HCT116 (cell line): ENCODE results near the gene C20orf96. TPM values are rescaled to one million over a fixed set of nuclear protein-coding genes. Genes with fewer than 3 reads are reported as not detected.

Source experiments
- ATAC-seq: fragments of 200-7000 bp; cut with Tn5 transposase; 2 replicates; pipeline ENCODE4 v1.9.1; 2020; ENCODE audit warnings: mild to moderate bottlenecking, moderate library complexity
- BruUV-seq: library from RNA; stranded (reverse); fragments of 400-500 nt; replicated peaks from 2 replicates; lab custom pipeline; 2021; lab: Mats Ljungman, UMichigan
- CTCF ChIA-PET: fragments of 300-600 bp; sonication (Branson Sonifier 250); formaldehyde crosslinking; loops from one replicate; lab custom pipeline; 2021; ENCODE audit warnings: antibody characterized with exemption; lab: Charles Lee
- POLR2A ChIA-PET: fragments of 300-600, 350-600 bp; sonication (Branson Sonifier 250); formaldehyde crosslinking; loops from one replicate; lab custom pipeline; 2021; ENCODE audit warnings: antibody characterized with exemption; lab: Charles Lee
- RAD21 ChIA-PET, 2 experiments: fragments of 300-600 bp; sonication (Branson Sonifier 250); formaldehyde crosslinking; loops; one replicate each; lab custom pipeline; 2023; ENCODE audit warnings: low total read pairs in 2 of 2; ENCODE audit not compliant: uncharacterized antibody in 2 of 2, unreplicated experiment in 2 of 2, low non-redundant PET in 1 of 2; lab: Charles Lee
- DNase-seq: peaks from one replicate; pipeline ENCODE4 v3.0.0-alpha.2; 2010; ENCODE audit warnings: low read depth, low spot score
- H2AFZ ChIP-seq: fragments of 200-600 bp; shearing (Covaris generic), sonication (generic); 2 replicates; pipeline ENCODE4 v1.6.1; 2017; ENCODE audit warnings: low read depth, mixed run types, mixed read lengths, antibody characterized with exemption, low read length; ENCODE audit not compliant: poor library complexity, severe bottlenecking
- H3K27ac ChIP-seq: 2 replicates; pipeline ENCODE4 v1.5.1; 2012; ENCODE audit warnings: low read depth, low read length
- H3K27me3 ChIP-seq: fragments of 200-600 bp; sonication (generic); 2 replicates; pipeline ENCODE4 v1.6.1; 2016; ENCODE audit warnings: mixed run types, low read length, mixed read lengths; ENCODE audit not compliant: insufficient read depth
- H3K36me3 ChIP-seq, 2 experiments: fragments of 200-500 bp in 1 of 2; fragments of 200-600 bp in 1 of 2; sonication (Bioruptor generic) in 1 of 2; sonication (generic) in 1 of 2; 2 replicates each; pipeline versions ENCODE4 v1.5.1 to v1.6.1; 2014 to 2016; ENCODE audit warnings: low read length in 2 of 2, inconsistent platforms in 1 of 2, mixed read lengths in 1 of 2, mixed run types in 1 of 2; ENCODE audit not compliant: insufficient read depth in 2 of 2, control insufficient read depth in 1 of 2
- H3K4me1 ChIP-seq, 2 experiments: fragments of 200-600 bp in 1 of 2; sonication (generic) in 1 of 2; 2 replicates each; pipeline versions ENCODE4 v1.5.1 to v1.6.1; 2012 to 2017; ENCODE audit warnings: low read length in 2 of 2, inconsistent platforms in 1 of 2, mild to moderate bottlenecking in 1 of 2, mixed read lengths in 1 of 2, mixed run types in 1 of 2, moderate library complexity in 1 of 2; ENCODE audit not compliant: insufficient read depth in 2 of 2, control insufficient read depth in 1 of 2
- H3K4me2 ChIP-seq: fragments of 200-600 bp; sonication (generic); 2 replicates; pipeline ENCODE4 v1.6.1; 2017; ENCODE audit warnings: mixed run types, low read length, mixed read lengths
- H3K4me3 ChIP-seq, 2 experiments: fragments of 200-600 bp in 1 of 2; sonication (generic) in 1 of 2; replicated peaks in 1 of 2; 2 replicates each; pipeline ENCODE4 v1.5.1; 2011 to 2016; ENCODE audit warnings: low read length in 2 of 2, control low read depth in 1 of 2, low read depth in 1 of 2, mild to moderate bottlenecking in 1 of 2, mixed read lengths in 1 of 2, mixed run types in 1 of 2
- H3K79me2 ChIP-seq: fragments of 200-600 bp; sonication (generic); 2 replicates; pipeline ENCODE4 v1.6.1; 2017; ENCODE audit warnings: mild to moderate bottlenecking, mixed run types, low read length, moderate library complexity, mixed read lengths; ENCODE audit not compliant: insufficient read depth
- H3K9ac ChIP-seq: fragments of 200-600 bp; sonication (generic); 2 replicates; pipeline ENCODE4 v1.6.1; 2016; ENCODE audit warnings: low read length, mixed read lengths
- H3K9me2 ChIP-seq: fragments of 200-600 bp; sonication (generic), shearing (Covaris generic); 2 replicates; pipeline ENCODE4 v1.6.1; 2017; ENCODE audit warnings: mixed run types, mild to moderate bottlenecking, moderate library complexity; ENCODE audit not compliant: insufficient read depth
- H3K9me3 ChIP-seq, 2 experiments: fragments of 200-500 bp in 1 of 2; fragments of 200-600 bp in 1 of 2; sonication (Bioruptor generic) in 1 of 2; sonication (generic) in 1 of 2; 2 replicates each; pipeline ENCODE4 v1.6.1; 2014 to 2017; ENCODE audit warnings: low read length in 2 of 2, mixed read lengths in 2 of 2, inconsistent platforms in 1 of 2, low read depth in 1 of 2, mild to moderate bottlenecking in 1 of 2, mixed run types in 1 of 2, moderate library complexity in 1 of 2; ENCODE audit not compliant: control insufficient read depth in 1 of 2, insufficient read depth in 1 of 2
- H4K20me1 ChIP-seq: fragments of 200-600 bp; sonication (generic), shearing (Covaris generic); 2 replicates; pipeline ENCODE4 v1.6.1; 2017; ENCODE audit warnings: mixed run types, mild to moderate bottlenecking, moderate library complexity; ENCODE audit not compliant: insufficient read depth
- CBX3 ChIP-seq: IDR thresholded peaks from 2 replicates; pipeline ENCODE4 v1.6.1; 2012; ENCODE audit warnings: low read depth
- CEBPB ChIP-seq: IDR thresholded peaks from 2 replicates; pipeline ENCODE4 v1.6.1; 2012; ENCODE audit warnings: low read depth
- EGR1 ChIP-seq: IDR thresholded peaks from 2 replicates; pipeline ENCODE4 v1.6.1; 2012; ENCODE audit warnings: low read depth
- EZH2 ChIP-seq: fragments of 200-600 bp; sonication (generic); IDR thresholded peaks from 2 replicates; pipeline ENCODE4 v1.6.1; 2017; ENCODE audit warnings: antibody characterized with exemption, mixed run types
- EZH2phosphoT487 ChIP-seq: fragments of 200-600 bp; IDR thresholded peaks from 2 replicates; pipeline ENCODE4 v1.6.1; 2018; ENCODE audit warnings: antibody characterized with exemption, borderline replicate concordance
- MAX ChIP-seq: IDR thresholded peaks from 2 replicates; pipeline ENCODE4 v1.6.1; 2012
- POLR2A ChIP-seq: IDR thresholded peaks from 2 replicates; pipeline ENCODE4 v1.7.0; 2011; ENCODE audit warnings: borderline replicate concordance; ENCODE audit not compliant: insufficient read depth, insufficient read length; ENCODE audit errors: extremely low read depth
- RAD21 ChIP-seq: IDR thresholded peaks from 2 replicates; pipeline ENCODE4 v1.6.1; 2012; ENCODE audit warnings: low read depth, mild to moderate bottlenecking
- TCF7L2 ChIP-seq: IDR thresholded peaks from 2 replicates; pipeline ENCODE4 v1.7.0; 2011; ENCODE audit warnings: borderline replicate concordance, inconsistent platforms; ENCODE audit not compliant: insufficient read depth, insufficient read length; ENCODE audit errors: extremely low read depth
- ZNF274 ChIP-seq: fragments of 200-500 bp; sonication (Bioruptor generic); IDR thresholded peaks from 2 replicates; pipeline ENCODE4 v1.6.1; 2014; ENCODE audit warnings: mild to moderate bottlenecking, low read depth, low read length, inconsistent platforms
- intact Hi-C: fragments of 100-400 bp; cut with micrococcal nuclease; formaldehyde crosslinking; loops from 2 replicates; pipeline ENCODE4 v1.10.0; 2022
- total RNA-seq: library from RNA; stranded (reverse); gene quantifications from one replicate; pipeline ENCODE4 v1.2.1, GENCODE V29; 2021; ENCODE audit not compliant: unreplicated experiment

C20orf96 gene
- total RNA-seq, 1 experiment from 2014 or later = 22.1 TPM

DNA sequence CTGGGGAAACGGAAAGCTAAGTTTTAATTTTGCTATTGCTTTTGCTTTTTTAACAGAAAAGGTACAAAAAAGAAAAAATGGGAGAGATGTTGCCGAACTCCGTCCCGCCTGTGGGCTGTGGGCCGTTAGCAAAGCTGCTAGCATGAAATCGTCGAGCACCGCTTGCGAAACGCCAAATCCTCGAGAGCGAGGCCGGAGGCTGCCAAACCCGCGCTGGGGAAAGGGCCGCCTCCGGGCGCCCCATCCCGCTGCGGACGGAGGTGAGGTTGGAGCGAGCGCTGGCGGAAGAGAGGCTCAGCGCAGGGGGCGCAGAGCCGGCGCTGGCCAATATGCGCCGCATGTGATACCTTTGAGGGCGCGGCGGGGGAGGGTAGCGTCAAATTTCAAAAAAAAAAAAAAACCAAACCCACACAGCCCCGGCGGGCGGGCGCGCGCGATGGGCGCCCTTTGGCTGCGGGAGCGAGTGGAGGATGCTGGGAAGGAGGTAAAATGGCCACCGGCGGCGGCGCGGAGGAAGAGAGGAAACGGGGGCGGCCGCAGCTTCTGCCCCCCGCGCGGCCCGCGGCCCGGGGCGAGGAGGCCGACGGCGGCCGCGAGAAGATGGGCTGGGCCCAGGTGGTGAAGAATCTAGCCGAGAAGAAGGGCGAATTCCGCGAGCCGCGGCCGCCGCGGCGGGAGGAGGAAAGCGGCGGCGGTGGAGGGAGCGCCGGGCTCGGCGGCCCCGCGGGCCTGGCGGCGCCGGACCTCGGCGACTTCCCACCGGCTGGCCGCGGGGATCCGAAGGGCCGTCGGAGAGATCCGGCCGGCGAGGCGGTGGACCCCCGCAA, 6.8 kb upstream of the C20orf96 start, which contains the start of gene ZCCHC3 (continued):
- TF ChIP-seq MAX = peak; percentile 92
- no peak for TF ChIP-seq POLR2A

GRCh38 chr20:295804-296203, 5.3 kb upstream of the C20orf96 start:
- no peak overlapping the region for H3K4me2 ChIP-seq
- TF ChIP-seq CEBPB (no peak), ZNF274 (no peak), TCF7L2 (no peak), MAX (no peak)
- DNase-seq (no peak), ATAC-seq (no peak)
- H3K27me3 ChIP-seq = no peaks in the 10 kb centered on the region
- POLR2A ChIA-PET = no interaction called here
- H3K4me3 ChIP-seq = no peak overlapping the region
- no peaks in the 10 kb centered on the region for H3K9me3 ChIP-seq
- intact Hi-C loops = no loop called here
- no peak overlapping the region for H3K9ac ChIP-seq
- H3K36me3 ChIP-seq = peaks cover 4 to 18% of the 10 kb centered on the region in 2 experiments; a peak in 3 of 4 replicates
- no peak overlapping the region for H2AFZ ChIP-seq
- H3K79me2 ChIP-seq = peaks cover 32% of the 10 kb centered on the region
- H3K4me1 ChIP-seq = peaks cover 22 to 46% of the 10 kb centered on the region in 2 experiments
- H3K27ac ChIP-seq = no peak overlapping the region
- RAD21 ChIA-PET = no interaction called here
- CTCF ChIA-PET = no interaction called here
- H4K20me1 ChIP-seq = peaks cover 3% of the 10 kb centered on the region; the same call in 1 of the 2 replicates
- H3K9me2 ChIP-seq = no peaks in the 10 kb centered on the region
- BruUV-seq = no TSS peak

- Histone ChIP-seq H4K20me1 (peaks cover 2% of the 10 kb centered on the region; the same call in 1 of the 2 replicates), H3K79me2 (peaks cover 25% of the 10 kb centered on the region), H3K4me3 (no peak overlapping the region), H3K27me3 (no peaks in the 10 kb centered on the region), H3K36me3 (peaks cover 0 to 6% of the 10 kb centered on the region in 2 experiments; a peak in 1 of 4 replicates), H3K9ac (no peak overlapping the region), H3K4me2 (no peak overlapping the region), H3K27ac (no peak overlapping the region), H2AFZ (no peak overlapping the region), H3K9me2 (no peaks in the 10 kb centered on the region), H3K9me3 (no peaks in the 10 kb centered on the region), H3K4me1 (peaks cover 18 to 44% of the 10 kb centered on the region in 2 experiments)
- DNase-seq = no peak
- ChIA-PET RAD21 (no interaction called here), POLR2A (no interaction called here), CTCF (no interaction called here)
- ATAC-seq = no peak
- intact Hi-C loops = no loop called here
- no peak for TF ChIP-seq RAD21
- TF ChIP-seq EZH2phosphoT487 = no peak
- no peak for TF ChIP-seq EGR1
- no peak for TF ChIP-seq TCF7L2
- TF ChIP-seq CBX3 = no peak
- no peak for TF ChIP-seq EZH2
- no TSS peak for BruUV-seq
Measured at GRCh38 chr20:294602-295001, 4.1 kb upstream of the C20orf96 start.
